ENCODE measurements around the gene RAP1GAP2.

Gene RAP1GAP2

DNA sequence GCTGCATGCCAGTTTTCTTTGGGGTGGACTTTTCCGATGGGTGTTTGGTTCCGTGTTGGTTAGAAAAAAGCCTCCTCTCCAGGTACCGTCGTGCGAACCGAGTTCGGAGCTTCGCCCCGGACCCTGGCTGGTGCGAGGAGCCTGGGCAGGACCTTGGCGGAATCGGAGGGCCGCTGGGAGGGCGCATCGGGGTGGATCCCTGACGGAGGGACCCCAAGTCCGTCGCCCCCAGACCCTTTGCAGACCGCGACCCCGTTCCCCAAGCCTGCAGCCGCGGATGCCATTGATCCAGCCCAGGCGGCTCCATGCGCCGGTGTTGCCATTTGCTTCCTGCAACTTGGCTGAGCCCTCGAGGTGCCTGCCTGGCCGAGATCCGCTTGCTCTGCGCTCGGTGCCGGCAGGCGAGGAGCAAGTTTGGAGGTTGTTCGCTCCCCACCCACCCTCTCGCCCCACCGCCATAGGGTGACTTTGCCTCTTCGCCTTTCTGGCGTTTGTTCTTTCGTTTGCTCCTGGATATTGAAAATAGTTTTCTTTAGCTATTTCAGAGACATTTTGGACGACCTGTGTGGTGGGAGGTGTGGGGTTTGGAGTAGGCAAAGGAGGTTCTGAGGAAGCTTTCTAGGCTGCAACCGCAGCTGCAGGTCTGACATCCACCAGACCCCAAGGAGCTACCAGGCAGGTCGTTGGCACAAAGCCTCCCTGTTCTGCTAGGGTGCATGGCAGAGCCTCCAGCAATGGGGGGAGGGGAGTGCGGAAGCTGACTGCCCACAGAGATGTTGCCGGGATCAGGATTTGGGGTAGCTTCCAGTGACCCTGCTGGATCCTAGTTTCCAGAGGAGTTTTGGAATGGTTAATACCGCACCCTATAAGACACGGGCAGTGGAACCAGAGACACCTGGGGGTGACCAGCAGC lies 58.2 kb downstream of the RAP1GAP2 start:
- peak; percentile 14 to 54 for DNase-seq

GRCh38 chr17:2855063-2855600 lies 58.9 kb downstream of the RAP1GAP2 start:
- no peak for DNase-seq

GRCh38 chr17:2856727-2857126 lies 60.5 kb downstream of the RAP1GAP2 start:
- DNase-seq = no peak

- DNase-seq = no peak
These were observed 63.8 kb downstream of the RAP1GAP2 start for GRCh38 chr17:2860045-2860444.

DNA sequence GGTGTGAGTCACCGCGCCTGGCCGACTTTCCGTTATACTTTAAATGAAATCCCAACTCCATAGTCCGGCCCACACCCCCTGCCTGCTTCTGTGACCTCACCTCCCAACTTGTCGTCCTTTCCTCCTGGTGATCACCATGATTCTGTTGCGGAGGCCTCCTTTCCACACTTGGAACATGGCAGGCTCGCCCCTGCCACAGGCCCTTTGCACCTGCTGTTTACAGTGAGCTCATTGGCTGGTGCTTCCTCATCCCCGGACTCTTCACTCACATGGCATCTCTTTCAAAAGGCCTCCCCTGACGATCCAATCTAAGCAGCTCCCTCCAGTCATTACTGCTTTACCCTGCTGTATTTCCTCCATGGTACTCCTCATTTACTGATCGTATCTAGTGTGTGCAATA lies 64.6 kb downstream of the RAP1GAP2 start:
- DNase-seq = no peak

DNA sequence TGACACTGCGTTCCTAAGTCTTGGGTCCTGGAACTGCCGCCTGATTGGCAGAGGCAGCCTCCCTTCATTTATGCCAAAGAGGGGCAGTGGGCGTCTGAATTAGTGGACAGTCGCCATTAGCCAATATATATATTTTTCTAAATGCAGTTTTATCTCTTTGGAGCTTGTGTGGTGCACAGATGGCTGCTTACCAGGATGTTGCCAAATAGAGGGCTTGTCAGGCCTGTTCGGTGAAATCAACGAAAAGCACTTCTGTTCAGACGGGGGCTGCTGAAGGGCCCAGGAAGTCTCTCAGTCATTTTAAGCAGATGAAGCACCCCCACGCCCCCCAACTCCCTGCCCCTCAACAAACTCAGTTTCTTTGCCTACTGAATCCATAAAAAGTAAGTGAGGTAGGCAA lies 66.0 kb downstream of the RAP1GAP2 start:
- no peak for DNase-seq

GRCh38 chr17:2863204-2863603 lies 67.0 kb downstream of the RAP1GAP2 start:
- no peak for DNase-seq

DNA sequence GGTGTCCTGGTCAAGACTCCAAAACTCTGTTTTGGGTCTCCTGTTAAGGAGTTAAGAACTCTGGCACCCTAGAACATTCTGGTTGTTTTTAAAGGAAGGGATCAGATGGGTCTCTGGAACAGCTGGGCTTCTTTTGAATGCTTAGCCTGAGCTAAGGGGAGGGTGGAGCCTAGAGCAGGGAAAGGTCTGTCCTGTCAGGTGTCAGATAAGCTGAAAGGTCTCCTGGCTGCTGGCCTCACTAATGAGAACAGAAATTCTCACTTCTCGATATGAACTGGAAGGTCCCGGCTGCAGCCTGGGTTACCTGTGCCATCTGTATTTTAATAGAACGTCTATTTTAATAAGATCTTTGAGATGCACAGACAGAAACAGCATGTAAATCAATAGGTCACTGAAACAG lies 69.0 kb downstream of the RAP1GAP2 start:
- DNase-seq = no peak

- DNase-seq = no peak
These were observed 71.5 kb downstream of the RAP1GAP2 start for GRCh38 chr17:2867441-2868424.

DNA sequence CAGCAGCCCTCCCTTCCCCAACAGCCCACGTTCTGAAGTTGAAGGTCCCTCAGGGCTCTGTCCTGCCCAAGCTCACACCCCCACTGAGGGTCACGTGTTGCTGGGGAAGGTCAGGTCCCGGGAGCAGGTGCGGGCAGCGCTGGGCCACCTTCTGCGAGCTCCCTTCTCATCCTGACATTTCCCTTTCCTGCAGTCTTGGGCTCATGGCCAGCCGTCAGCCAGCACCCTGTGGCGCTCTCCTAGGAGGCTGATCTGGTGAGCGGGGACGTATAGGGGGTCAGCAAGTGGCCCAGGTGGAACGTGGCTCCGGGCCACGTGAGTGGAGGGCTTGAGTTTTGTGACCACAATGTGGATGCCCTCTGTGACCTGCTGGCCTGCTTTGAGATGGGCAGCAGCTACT lies 73.4 kb downstream of the RAP1GAP2 start:
- no peak for DNase-seq

GRCh38 chr17:2871205-2871604 lies 75.0 kb downstream of the RAP1GAP2 start:
- no peak for DNase-seq

DNA sequence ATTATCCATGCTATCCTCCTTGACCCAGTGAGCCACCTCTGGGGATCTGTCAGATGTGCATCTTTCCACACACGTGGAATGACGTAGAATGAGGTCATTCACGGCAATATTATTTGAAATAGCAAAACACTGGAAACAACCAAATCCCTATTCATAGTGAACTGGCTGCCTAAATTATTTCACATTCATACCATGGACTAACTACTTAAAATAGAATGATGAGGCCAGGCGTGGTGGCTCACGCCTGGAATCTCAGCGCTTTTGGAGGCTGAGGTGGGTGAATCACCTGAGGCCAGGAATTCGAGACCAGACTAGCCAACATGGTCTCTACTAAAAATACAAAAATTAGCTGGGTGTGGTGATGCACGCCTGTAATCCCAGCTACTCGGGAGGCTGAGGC lies 75.5 kb downstream of the RAP1GAP2 start:
- no peak for DNase-seq

DNA sequence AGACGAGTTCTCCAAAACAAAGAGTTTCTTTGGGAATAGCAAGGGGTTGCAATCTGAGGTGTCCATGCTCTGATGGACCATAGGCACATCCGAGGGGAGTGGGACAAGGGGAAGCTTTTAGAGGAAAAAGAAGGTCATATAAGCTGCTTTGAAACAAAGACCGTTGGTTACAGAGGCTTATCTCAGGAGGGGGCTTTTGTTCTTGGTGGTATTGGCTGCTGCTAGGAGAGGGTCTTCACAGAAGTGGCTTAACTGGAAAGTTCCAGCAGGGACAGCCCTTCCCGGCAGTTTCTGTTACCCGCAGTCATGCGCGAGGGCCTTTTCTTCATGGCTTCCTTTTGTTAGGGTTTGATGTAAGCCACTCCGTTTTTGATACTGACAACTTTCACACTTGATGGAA lies 76.0 kb downstream of the RAP1GAP2 start:
- no peak for DNase-seq

DNA sequence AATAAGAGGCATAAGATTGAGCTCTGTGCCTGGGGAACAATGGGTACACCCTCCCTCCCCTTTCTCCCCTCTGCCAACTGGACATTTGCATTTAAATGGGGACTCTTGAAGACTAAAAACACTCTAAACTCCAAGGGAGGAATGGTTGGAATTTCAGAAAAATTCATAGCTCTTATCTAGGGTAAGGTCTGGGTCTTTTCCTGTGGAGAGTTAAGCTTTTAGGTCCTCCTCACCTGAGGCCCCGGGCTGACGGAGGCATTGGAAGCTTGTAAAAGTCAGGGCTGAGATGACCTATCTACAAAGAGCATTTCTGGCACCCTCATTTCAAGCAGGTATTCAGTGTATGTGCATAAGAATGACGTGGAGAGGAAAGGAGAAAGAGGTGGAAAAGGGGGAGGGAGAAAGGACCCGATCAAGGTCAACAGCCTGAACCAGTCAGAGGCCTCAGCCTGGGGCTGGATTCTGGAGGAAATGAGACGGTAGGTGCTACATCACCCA lies 78.0 kb downstream of the RAP1GAP2 start:
- no peak for DNase-seq

- no peak for DNase-seq
These were observed 79.4 kb downstream of the RAP1GAP2 start for GRCh38 chr17:2875608-2876007.

GRCh38 chr17:2876467-2876866 lies 80.2 kb downstream of the RAP1GAP2 start:
- no peak for DNase-seq

- DNase-seq = no peak
These were observed 82.6 kb downstream of the RAP1GAP2 start for GRCh38 chr17:2878751-2879254.

DNA sequence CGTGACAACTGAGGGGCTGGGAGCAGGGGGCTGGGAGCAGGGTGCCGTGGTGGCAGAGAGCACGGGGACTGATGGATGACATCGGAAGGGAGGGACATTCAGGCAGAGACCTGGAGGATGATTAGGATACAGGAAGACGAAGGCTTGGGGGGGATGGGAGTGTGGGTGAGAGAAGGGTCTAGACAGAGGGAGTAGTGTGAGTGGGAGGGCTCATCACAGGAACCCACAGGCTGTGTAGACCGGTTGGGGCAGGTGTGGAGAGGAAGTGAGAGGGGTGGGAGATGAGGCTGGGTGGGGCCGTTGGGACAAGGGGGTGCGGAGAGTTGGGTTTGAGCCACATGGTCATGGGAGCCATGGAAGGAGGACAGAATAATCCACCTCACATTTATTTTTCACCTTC lies 83.8 kb downstream of the RAP1GAP2 start:
- DNase-seq = no peak

GRCh38 chr17:2881295-2881694 lies 85.1 kb downstream of the RAP1GAP2 start:
- DNase-seq = no peak

DNA sequence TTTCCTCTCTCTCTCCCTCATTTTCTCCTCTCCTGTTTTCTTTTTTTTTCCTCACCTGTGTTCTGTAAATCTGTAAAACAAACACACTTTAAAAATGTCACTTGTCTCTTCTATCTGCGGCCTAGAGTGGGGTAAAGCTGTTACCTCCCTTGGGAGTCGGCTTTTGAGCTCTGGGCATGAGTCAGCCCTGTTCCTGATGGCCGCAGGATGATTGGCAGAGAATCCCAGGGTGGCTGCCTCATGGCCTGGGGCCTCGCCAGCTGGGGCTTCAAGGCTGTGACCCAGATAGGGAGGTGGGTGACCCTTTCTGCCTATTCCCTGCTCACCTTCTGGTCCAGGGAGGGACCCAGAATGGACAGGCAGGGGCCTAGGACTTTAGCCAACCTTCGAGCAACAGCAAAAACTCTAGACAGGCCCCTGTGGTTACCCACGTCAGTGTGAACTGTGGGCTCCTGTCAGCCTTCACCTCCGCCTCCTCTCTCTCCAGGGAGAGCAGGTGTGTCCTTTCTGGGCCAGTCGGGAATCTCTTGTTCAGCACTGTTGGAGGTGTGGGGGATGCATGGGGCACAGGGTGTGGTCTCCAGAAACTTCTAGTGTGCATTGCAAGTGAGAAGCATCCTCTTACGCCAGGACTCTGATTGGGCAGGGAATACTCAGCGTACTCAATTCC lies 87.4 kb downstream of the RAP1GAP2 start:
- DNase-seq = peak in 1 of 2 experiments; percentile 41

DNA sequence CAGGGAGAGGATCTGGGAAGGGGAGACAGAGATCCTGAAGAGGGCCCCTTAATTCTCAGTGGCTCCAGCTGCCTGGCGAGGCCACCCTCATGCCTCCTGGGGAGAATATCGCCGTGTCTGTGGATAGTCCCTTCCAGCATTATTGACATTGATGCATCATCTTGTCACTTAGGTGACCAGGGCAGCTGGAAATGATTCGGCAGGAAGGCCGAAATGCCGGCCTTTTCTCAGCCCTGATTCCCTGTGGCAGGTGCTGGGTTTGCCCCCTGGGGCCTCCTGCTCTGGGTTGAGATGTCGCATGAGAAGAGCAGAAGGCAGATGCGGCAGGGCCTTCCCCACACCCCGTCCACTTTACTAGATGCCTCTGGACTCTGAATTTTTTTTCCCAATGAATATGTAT lies 89.5 kb downstream of the RAP1GAP2 start:
- no peak for DNase-seq

GRCh38 chr17:2888326-2888725 lies 92.1 kb downstream of the RAP1GAP2 start:
- no peak for DNase-seq
